Mucosa of rectum (tissue), 2 donors: Measurements from ENCODE around the gene PGS1.

Experiments
- H3K27ac ChIP-seq, 2 donors: one replicate each; pipeline ENCODE4 v1.7.0; 2013; ENCODE audit warnings: inconsistent platforms in 2 of 2, low read depth in 2 of 2, low read length in 2 of 2
- H3K27me3 ChIP-seq, 2 donors: one replicate each; pipeline ENCODE4 v1.7.0; 2013; ENCODE audit warnings: low read length in 2 of 2; ENCODE audit not compliant: control insufficient read depth in 2 of 2, insufficient read depth in 2 of 2
- H3K36me3 ChIP-seq, 2 donors: one replicate each; pipeline ENCODE4 v1.7.0; 2013; ENCODE audit warnings: low read length in 2 of 2; ENCODE audit not compliant: control insufficient read depth in 2 of 2, insufficient read depth in 2 of 2
- H3K4me1 ChIP-seq, 2 donors: one replicate each; pipeline ENCODE4 v1.7.0; 2013; ENCODE audit warnings: low read length in 2 of 2, mild to moderate bottlenecking in 1 of 2; ENCODE audit not compliant: control insufficient read depth in 2 of 2, insufficient read depth in 2 of 2
- H3K4me3 ChIP-seq, 2 donors: one replicate each; pipeline ENCODE4 v1.7.0; 2013; ENCODE audit warnings: low read length in 2 of 2
- H3K9ac ChIP-seq, 2 donors: one replicate each; pipeline ENCODE4 v1.7.0; 2013; ENCODE audit warnings: low read length in 2 of 2, low read depth in 1 of 2, mild to moderate bottlenecking in 1 of 2
- H3K9me3 ChIP-seq, 2 donors: one replicate each; pipeline ENCODE4 v1.7.0; 2013; ENCODE audit warnings: low read length in 2 of 2; ENCODE audit not compliant: control insufficient read depth in 2 of 2
- donor health status: healthy.
- donor health status: Normal muscosa, but diverticular disease.

The PGS1 gene

GRCh38 chr17:78415821-78416711 is 37.6 kb downstream of the PGS1 start:
- Histone ChIP-seq H3K36me3 (peaks cover 13 to 29% of the 10 kb centered on the region in 2 donors), H3K9me3 (no peaks in the 10 kb centered on the region), H3K4me1 (peaks cover 36 to 43% of the 10 kb centered on the region in 2 donors), H3K27me3 (no peaks in the 10 kb centered on the region), H3K4me3 (no peak overlapping the region), H3K9ac (peak overlapping the region; percentile 17 to 42), H3K27ac (peak overlapping the region; percentile 61 to 64)

GRCh38 chr17:78416791-78417530 is 38.5 kb downstream of the PGS1 start:
- Histone ChIP-seq H3K9ac (peak overlapping the region; percentile 17 to 42), H3K9me3 (no peaks in the 10 kb centered on the region), H3K36me3 (peaks cover 15 to 35% of the 10 kb centered on the region in 2 donors), H3K27me3 (no peaks in the 10 kb centered on the region), H3K4me1 (peaks cover 29 to 34% of the 10 kb centered on the region in 2 donors), H3K27ac (peak overlapping the region; percentile 61 to 71), H3K4me3 (peak overlapping the region in 1 of 2 donors; percentile 3)

GRCh38 chr17:78417531-78417909 is 39.1 kb downstream of the PGS1 start:
- H3K9me3 ChIP-seq: no peaks in the 10 kb centered on the region
- no peaks in the 10 kb centered on the region for H3K27me3 ChIP-seq
- H3K4me3 ChIP-seq: no peak overlapping the region
- peak overlapping the region; percentile 61 to 71 for H3K27ac ChIP-seq
- H3K36me3 ChIP-seq: peaks cover 17 to 39% of the 10 kb centered on the region in 2 donors
- H3K4me1 ChIP-seq: peaks cover 25 to 28% of the 10 kb centered on the region in 2 donors
- H3K9ac ChIP-seq: no peak overlapping the region

- Histone ChIP-seq H3K27me3 (no peaks in the 10 kb centered on the region), H3K4me1 (peaks cover 22 to 28% of the 10 kb centered on the region in 2 donors), H3K36me3 (peaks cover 21 to 35% of the 10 kb centered on the region in 2 donors), H3K9ac (no peak overlapping the region), H3K9me3 (no peaks in the 10 kb centered on the region), H3K4me3 (no peak overlapping the region), H3K27ac (no peak overlapping the region)
These were observed 40.0 kb downstream of the PGS1 start for GRCh38 chr17:78418326-78419026.

GRCh38 chr17:78419970-78420815 is 41.7 kb downstream of the PGS1 start:
- no peak overlapping the region for H3K27ac ChIP-seq
- H3K36me3 ChIP-seq: peaks cover 26 to 43% of the 10 kb centered on the region in 2 donors
- H3K9me3 ChIP-seq: no peaks in the 10 kb centered on the region
- peaks cover 18 to 19% of the 10 kb centered on the region in 2 donors for H3K4me1 ChIP-seq
- no peak overlapping the region for H3K4me3 ChIP-seq
- no peaks in the 10 kb centered on the region for H3K27me3 ChIP-seq
- H3K9ac ChIP-seq: no peak overlapping the region

GRCh38 chr17:78421084-78421533 is 42.7 kb downstream of the PGS1 start:
- Histone ChIP-seq H3K9ac (no peak overlapping the region), H3K36me3 (peaks cover 29 to 51% of the 10 kb centered on the region in 2 donors), H3K4me1 (peaks cover 13 to 17% of the 10 kb centered on the region in 2 donors), H3K27me3 (no peaks in the 10 kb centered on the region), H3K4me3 (no peak overlapping the region), H3K9me3 (no peaks in the 10 kb centered on the region), H3K27ac (no peak overlapping the region)

GRCh38 chr17:78421534-78422266 is 43.3 kb downstream of the PGS1 start:
- Histone ChIP-seq H3K9me3 (no peaks in the 10 kb centered on the region), H3K36me3 (peaks cover 31 to 55% of the 10 kb centered on the region in 2 donors), H3K27ac (no peak overlapping the region), H3K27me3 (no peaks in the 10 kb centered on the region), H3K4me1 (peaks cover 7 to 12% of the 10 kb centered on the region in 2 donors), H3K9ac (no peak overlapping the region), H3K4me3 (no peak overlapping the region)

- Histone ChIP-seq H3K9me3 (no peaks in the 10 kb centered on the region), H3K27me3 (no peaks in the 10 kb centered on the region), H3K36me3 (peaks cover 35 to 60% of the 10 kb centered on the region in 2 donors), H3K4me1 (peaks cover 3 to 6% of the 10 kb centered on the region in 2 donors), H3K9ac (no peak overlapping the region), H3K27ac (no peak overlapping the region), H3K4me3 (no peak overlapping the region)
These were observed 43.8 kb downstream of the PGS1 start for GRCh38 chr17:78422267-78422605.
